OCI-LY3 (cell line): Measurements from ENCODE around the gene PKHD1.

ENCODE experiments used
- CTCF ChIP-seq: fragments of 200-600, 300-600 bp; sonication (generic); IDR thresholded peaks from 2 replicates; pipeline ENCODE4 v1.5.1; 2014; ENCODE audit warnings: antibody characterized with exemption, low read length, low read depth
- EZH2phosphoT487 ChIP-seq: fragments of 200-600 bp; shearing (Covaris generic); IDR thresholded peaks from 2 replicates; pipeline ENCODE4 v1.6.1; 2018; ENCODE audit warnings: antibody characterized with exemption, mixed run types, low read depth

DNA sequence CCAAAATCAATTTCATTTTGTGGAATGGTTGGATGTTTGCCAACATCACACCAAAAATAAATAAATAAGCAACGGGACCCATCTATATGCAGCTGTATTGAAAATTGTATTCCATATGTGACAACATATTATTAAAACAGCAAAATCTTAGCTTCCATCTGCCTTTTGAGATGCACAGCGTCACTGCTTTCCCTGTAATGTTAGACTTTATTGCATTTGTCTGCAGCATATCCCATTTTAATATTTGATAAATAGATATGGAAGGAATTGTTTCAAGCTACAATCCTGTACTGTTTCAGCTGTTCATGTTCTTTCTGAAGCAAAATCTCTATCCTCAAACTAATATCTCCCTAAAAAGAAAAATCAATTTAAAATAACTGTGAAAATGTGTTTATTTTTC is 509.1 kb downstream of the PKHD1 start:
- TF ChIP-seq CTCF: no peak
- no peak for TF ChIP-seq EZH2phosphoT487
